Keratinocyte (primary cell): ENCODE data around the gene ATP13A3. TPM values are rescaled to one million over a fixed set of nuclear protein-coding genes. Genes with fewer than 3 reads are reported as not detected.

Experiments
- DNase-seq: peaks from one replicate; pipeline ENCODE4 v3.0.0-alpha.2; 2011; ENCODE audit warnings: low read depth, missing footprints, low spot score
- FAIRE-seq: peaks from 2 replicates; lab custom pipeline; 2011; peaks lifted over from hg19 to GRCh38; lab: Jason Lieb, UNC
- H2AFZ ChIP-seq: 2 replicates; pipeline ENCODE4 v1.6.0; 2012; ENCODE audit warnings: low read length, control low read depth, inconsistent platforms; ENCODE audit not compliant: control insufficient read depth
- H3K27ac ChIP-seq: 2 replicates; pipeline ENCODE4 v1.5.1; 2011; ENCODE audit warnings: low read length; ENCODE audit not compliant: control insufficient read depth, insufficient read depth
- H3K27me3 ChIP-seq: 3 replicates; pipeline ENCODE4 v1.6.0; 2011; ENCODE audit warnings: low read length; ENCODE audit not compliant: control insufficient read depth, insufficient read depth; ENCODE audit errors: extremely low read depth
- H3K36me3 ChIP-seq, 2 experiments: 2 replicates in 1 of 2; 3 replicates in 1 of 2; pipeline ENCODE4 v1.5.1; 2011; ENCODE audit warnings: low read length in 2 of 2, mild to moderate bottlenecking in 1 of 2; ENCODE audit not compliant: control insufficient read depth in 2 of 2, insufficient read depth in 2 of 2; ENCODE audit errors: extremely low read depth in 1 of 2
- H3K4me1 ChIP-seq: 3 replicates; pipeline ENCODE4 v1.5.1; 2011; ENCODE audit warnings: low read length; ENCODE audit not compliant: control insufficient read depth, insufficient read depth; ENCODE audit errors: extremely low read depth
- H3K4me2 ChIP-seq: 3 replicates; pipeline ENCODE4 v1.6.0; 2011; ENCODE audit warnings: low read depth, low read length; ENCODE audit not compliant: control insufficient read depth, insufficient read depth; ENCODE audit errors: extremely low read depth
- H3K4me3 ChIP-seq, 3 experiments: fragments of 200-600 bp in 1 of 3; sonication (generic) in 1 of 3; 2 replicates in 2 of 3; 3 replicates in 1 of 3; pipeline ENCODE4 v1.5.1; 2011 to 2016; ENCODE audit warnings: low read length in 3 of 3, mild to moderate bottlenecking in 3 of 3, control low read depth in 2 of 3, inconsistent platforms in 1 of 3, low read depth in 1 of 3, mixed read lengths in 1 of 3, mixed run types in 1 of 3, moderate library complexity in 1 of 3; ENCODE audit not compliant: control insufficient read depth in 2 of 3, insufficient read depth in 2 of 3; ENCODE audit errors: extremely low read depth in 1 of 3
- H3K79me2 ChIP-seq: 2 replicates; pipeline ENCODE4 v1.6.0; 2012; ENCODE audit warnings: low read length; ENCODE audit not compliant: control insufficient read depth, insufficient read depth
- H3K9ac ChIP-seq: 3 replicates; pipeline ENCODE4 v1.6.0; 2011; ENCODE audit warnings: low read length; ENCODE audit not compliant: control insufficient read depth, insufficient read depth; ENCODE audit errors: extremely low read depth
- H3K9me1 ChIP-seq: 3 replicates; pipeline ENCODE4 v1.6.0; 2011; ENCODE audit warnings: low read length; ENCODE audit not compliant: control insufficient read depth, insufficient read depth; ENCODE audit errors: extremely low read depth
- H3K9me3 ChIP-seq: 2 replicates; pipeline ENCODE4 v1.5.1; 2012; ENCODE audit warnings: low read depth, low read length; ENCODE audit not compliant: control insufficient read depth
- H4K20me1 ChIP-seq: 3 replicates; pipeline ENCODE4 v1.6.0; 2011; ENCODE audit warnings: low read length; ENCODE audit not compliant: control insufficient read depth, insufficient read depth; ENCODE audit errors: extremely low read depth
- EZH2 ChIP-seq: IDR thresholded peaks from one replicate; pipeline ENCODE4 v1.6.1; 2012; ENCODE audit warnings: inconsistent platforms, mild to moderate bottlenecking, low read length, moderate library complexity
- dilution Hi-C: fragments of 300-500 bp; cut with MboI; formaldehyde crosslinking; loops from one replicate; pipeline ENCODE4 v1.7.0; 2020; ENCODE audit warnings: low sequenced_read_pairs; ENCODE audit not compliant: extremely low pct_ligation_motif_present
- polyA plus RNA-seq, 5 experiments: library from polyadenylated mRNA; depleted of rRNA in 3 of 5; stranded (reverse) in 3 of 5; stranded (forward) in 1 of 5; unstranded in 1 of 5; fragments of >200 nt; gene quantifications; 1 replicate in 1 of 5; 2 replicates in 3 of 5; 3 replicates in 1 of 5; pipeline versions ENCODE4 v1.2.1 to v1.2.3, GENCODE V29; 2011 to 2012; ENCODE audit warnings: missing spikeins in 2 of 5, low read depth in 1 of 5, low replicate concordance in 1 of 5
- TF ChIP-seq, protein P1 (sequence below), 3 experiments: IDR thresholded peaks in 1 of 3; conservative IDR thresholded peaks in 1 of 3; optimal IDR thresholded peaks in 1 of 3; 2 replicates in 2 of 3; 3 replicates in 1 of 3; pipeline versions ENCODE3 to v1.5.1; 2011; ENCODE audit warnings: low read length in 3 of 3, mild to moderate bottlenecking in 3 of 3, moderate library complexity in 2 of 3, control low read depth in 1 of 3, inconsistent platforms in 1 of 3; ENCODE audit not compliant: insufficient read depth in 2 of 3; ENCODE audit errors: extremely low read depth in 1 of 3

ATP13A3 gene
- polyA plus RNA-seq, 1 donor (not counting 4 experiments of a cell fraction or from before 2014, with no cell fraction given) = 103 TPM

DNA sequence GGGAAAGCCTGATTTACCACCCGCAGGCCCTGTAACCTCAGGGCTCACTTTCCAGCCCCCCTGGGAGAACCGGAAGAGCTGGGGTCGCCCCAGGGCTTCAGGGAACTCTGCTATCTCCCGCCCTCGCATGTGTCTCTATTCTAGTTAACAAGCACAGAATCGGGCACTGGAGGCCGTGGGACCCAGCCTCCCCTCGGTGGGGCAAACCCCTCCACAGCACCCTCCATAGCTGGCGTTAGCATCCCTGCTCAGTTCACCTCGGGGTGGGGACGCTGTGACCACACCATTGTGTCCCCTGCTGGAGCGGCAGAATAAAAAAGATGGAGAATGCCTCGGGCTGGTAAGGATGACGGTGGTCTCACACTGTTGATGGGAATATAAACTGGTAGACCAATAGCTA lies 113.8 kb downstream of the ATP13A3 start:
- Histone ChIP-seq H3K4me1 (no peaks in the 10 kb centered on the region), H2AFZ (no peak overlapping the region), H3K9ac (no peak overlapping the region), H3K27me3 (peaks cover 28% of the 10 kb centered on the region), H3K4me2 (no peak overlapping the region), H3K9me1 (no peaks in the 10 kb centered on the region), H3K4me3 (no peak overlapping the region), H3K9me3 (no peaks in the 10 kb centered on the region), H3K27ac (no peak overlapping the region), H3K79me2 (no peaks in the 10 kb centered on the region), H3K36me3 (no peaks in the 10 kb centered on the region), H4K20me1 (no peaks in the 10 kb centered on the region)
- DNase-seq (no peak), FAIRE-seq (no peak)
- dilution Hi-C loops = no loop called here
- no peak for TF ChIP-seq EZH2
- TF ChIP-seq, protein P1, sequence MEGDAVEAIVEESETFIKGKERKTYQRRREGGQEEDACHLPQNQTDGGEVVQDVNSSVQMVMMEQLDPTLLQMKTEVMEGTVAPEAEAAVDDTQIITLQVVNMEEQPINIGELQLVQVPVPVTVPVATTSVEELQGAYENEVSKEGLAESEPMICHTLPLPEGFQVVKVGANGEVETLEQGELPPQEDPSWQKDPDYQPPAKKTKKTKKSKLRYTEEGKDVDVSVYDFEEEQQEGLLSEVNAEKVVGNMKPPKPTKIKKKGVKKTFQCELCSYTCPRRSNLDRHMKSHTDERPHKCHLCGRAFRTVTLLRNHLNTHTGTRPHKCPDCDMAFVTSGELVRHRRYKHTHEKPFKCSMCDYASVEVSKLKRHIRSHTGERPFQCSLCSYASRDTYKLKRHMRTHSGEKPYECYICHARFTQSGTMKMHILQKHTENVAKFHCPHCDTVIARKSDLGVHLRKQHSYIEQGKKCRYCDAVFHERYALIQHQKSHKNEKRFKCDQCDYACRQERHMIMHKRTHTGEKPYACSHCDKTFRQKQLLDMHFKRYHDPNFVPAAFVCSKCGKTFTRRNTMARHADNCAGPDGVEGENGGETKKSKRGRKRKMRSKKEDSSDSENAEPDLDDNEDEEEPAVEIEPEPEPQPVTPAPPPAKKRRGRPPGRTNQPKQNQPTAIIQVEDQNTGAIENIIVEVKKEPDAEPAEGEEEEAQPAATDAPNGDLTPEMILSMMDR (optimal IDR thresholded peaks at IDR 0.05 in 1 of 3, IDR thresholded peaks at IDR 0.05 in 1 of 3, conservative IDR thresholded peaks at IDR 0.05 in 1 of 3; ENCODE audit: extremely low read depth in 1 of 3, insufficient read depth in 2 of 3, low read length in 3 of 3) = no peak

DNA sequence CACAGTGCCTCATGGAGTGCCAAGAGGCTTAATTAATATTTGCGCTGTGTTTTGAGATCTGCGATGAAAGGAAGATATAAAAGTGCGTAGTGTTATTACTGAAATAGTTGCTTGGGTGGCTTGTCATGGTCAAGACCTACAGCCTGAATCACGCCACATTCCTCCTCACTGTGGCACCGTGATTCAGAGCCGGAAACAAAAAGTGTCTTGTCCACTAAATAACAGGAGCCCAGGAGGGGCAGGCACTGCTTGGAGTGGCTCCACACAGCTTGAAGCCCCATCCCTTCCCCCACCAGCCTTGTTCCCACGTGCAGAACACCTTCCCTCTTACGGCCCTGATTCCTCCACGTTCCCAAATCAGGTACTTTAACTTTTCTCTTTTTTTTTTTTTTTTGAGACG lies 116.0 kb downstream of the ATP13A3 start:
- DNase-seq (no peak), FAIRE-seq (no peak)
- Histone ChIP-seq H3K27me3 (peaks cover 41% of the 10 kb centered on the region), H3K36me3 (no peaks in the 10 kb centered on the region), H3K9me3 (no peaks in the 10 kb centered on the region), H3K4me1 (no peaks in the 10 kb centered on the region), H3K9ac (no peak overlapping the region), H2AFZ (no peak overlapping the region), H3K27ac (no peak overlapping the region), H3K4me3 (no peak overlapping the region), H3K9me1 (no peaks in the 10 kb centered on the region), H4K20me1 (no peaks in the 10 kb centered on the region), H3K79me2 (no peaks in the 10 kb centered on the region), H3K4me2 (no peak overlapping the region)
- dilution Hi-C loops = no loop called here
- TF ChIP-seq, protein P1 (optimal IDR thresholded peaks at IDR 0.05 in 1 of 3, IDR thresholded peaks at IDR 0.05 in 1 of 3, conservative IDR thresholded peaks at IDR 0.05 in 1 of 3; ENCODE audit: extremely low read depth in 1 of 3, insufficient read depth in 2 of 3, low read length in 3 of 3) = no peak
- no peak for TF ChIP-seq EZH2
